ENCODE measurements around the gene CDH22.

The CDH22 gene

DNA sequence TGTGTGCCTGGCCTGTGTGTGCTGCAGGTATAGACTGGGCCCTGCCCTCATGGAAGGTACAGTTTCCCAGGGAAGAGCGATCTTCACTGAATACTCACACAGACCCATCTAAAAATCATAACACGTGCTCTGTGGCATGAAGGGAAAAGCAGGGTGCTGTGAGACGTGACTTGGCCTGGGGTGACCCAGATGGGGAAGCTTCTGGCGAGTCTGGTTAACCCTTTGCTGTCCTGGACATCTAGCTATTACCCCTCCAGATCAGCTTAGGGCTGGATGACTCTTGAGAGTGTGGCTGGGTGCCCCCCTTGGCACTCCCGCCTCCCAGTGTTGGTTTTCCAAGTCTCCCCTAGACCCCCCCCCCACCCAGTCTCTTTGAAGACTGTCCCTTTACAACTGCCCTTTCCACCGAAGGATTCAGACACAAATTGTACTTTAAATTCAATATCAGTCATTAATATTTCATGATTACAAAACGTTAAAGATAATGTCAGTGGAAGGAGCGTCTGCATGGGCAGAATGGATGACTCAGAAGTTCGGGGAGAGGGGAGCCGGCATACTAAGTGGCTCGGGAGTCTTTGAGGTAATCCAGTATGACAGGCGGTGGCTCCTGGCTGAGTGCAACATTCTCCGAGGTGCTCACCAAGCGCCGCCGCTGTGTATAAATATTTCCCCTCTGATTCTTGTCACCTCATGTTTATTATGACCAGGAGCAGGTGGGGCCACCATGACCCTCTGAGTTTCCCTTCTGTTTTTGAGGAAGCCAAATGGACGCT lies 112.8 kb downstream of the CDH22 start:
- DNase-seq (no peak), ATAC-seq (no peak)

DNA sequence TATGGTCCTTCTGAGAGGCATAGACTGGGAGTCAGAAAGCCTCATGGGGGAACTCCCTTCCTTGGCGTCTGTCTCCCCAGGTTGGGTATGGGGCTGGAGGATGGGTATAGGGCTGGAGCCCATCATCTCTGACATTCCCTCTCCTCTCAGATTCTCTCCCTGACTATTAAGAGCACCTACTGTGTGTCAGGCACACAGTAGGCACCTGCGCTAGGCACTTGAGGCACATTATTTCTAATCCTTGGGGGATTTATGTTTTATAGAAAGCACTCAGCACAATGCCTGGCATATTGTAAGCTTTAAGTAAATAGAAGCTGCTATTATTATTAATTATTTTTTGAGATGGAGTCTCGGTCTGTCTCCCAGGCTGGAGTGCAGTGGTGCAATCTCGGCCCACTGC lies 113.9 kb downstream of the CDH22 start:
- DNase-seq (no peak), ATAC-seq (no peak)

DNA sequence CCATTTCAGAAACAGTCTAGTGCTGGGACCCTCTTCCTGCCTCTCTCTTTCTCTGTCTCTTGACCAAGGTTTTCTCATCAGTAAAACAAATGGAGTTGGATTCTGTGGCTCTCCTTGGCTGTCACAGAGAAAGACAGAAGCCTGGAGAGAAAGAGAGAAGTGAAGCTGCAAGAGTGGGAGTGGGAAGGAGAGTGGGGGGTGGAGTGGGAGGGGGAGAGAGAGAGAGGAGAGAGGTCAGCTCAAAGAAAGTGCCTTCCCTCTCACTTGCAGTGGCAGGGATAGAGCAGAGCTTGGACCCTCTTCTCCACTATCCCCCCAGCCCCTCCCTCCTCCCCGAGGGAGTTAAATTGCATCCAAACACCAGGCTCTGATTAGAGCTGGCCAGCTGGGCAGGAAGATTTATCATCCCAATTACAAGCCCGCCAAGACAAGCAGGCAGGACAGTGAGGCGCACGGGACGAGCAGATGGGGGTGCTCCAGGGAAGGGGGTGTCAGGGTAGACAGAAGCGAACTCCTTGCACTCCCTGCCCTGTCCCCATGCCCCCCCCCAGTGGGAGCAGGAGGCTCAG lies 115.8 kb downstream of the CDH22 start:
- ATAC-seq (no peak), DNase-seq (no peak)

DNA sequence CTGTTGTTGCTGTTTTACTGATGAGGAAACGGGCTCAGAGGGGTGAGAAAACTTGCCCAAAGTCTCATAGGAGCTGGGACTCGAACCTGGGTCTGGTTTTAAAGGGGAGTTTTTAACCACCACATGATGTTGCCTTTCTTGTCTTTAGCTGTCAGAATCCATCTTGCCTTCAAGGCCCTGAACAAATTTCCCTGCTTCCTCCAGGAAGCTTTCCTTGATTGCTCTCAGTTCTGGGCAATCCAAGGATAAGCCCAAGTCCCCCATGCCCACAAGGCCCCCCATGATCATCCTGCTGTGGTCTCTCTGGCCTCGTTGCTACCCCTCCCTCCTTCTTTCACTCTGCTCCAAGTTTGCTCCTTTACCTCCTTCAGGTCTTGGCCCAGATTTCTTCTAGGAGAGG lies 116.7 kb downstream of the CDH22 start:
- DNase-seq (no peak), ATAC-seq (no peak)

DNA sequence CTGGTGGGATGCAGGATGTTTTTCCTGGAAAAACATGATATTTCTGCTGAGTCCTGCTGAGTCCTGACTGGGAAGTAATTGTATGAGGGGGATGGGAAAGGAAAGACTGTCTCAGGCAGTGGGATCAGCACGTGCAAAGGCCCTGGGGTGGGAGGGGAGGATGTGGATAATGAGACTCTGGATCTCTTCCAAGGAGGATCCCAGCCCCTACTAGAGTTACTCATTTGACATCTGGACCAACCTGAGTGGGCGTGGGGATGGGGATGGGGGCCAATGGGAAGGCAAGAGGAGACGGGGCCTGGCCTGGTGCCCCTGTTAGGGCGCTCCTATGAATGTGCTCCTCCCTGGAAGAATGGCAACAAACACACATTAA lies 117.1 kb downstream of the CDH22 start:
- ATAC-seq (no peak), DNase-seq (no peak)

DNA sequence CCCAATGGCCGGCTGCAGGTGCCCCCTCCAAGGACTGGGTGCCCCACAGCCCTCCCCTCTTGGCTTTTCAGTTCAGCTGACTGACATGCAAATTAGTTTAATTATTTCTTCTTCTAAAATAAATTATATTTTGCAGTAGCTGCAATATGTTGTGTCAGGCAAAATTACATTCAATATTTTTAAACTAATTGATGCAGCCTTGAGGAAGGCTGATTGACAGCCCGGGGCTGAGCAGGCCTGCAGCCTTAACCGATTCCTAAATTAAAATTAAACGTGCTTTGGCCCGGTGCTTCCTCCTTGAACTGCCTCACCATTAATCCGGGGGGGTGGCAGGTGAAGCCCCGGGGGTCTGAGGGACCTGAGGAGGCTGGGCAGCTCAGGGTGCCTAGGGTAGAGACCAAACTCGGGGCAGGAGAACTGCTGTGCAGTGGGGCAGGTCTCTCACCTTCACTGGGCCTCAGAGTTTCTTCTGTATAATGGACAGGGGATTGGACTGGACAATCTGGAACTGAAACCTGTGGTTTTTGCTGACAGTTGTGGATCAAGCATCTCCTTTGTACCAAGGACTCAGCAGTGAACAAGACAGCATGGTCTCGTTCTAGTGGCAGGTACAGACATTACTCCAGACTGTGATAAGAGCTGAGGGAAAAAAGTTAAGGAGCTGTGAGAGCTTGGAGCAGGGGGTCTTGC lies 117.7 kb downstream of the CDH22 start:
- no peak for DNase-seq
- no peak for ATAC-seq

DNA sequence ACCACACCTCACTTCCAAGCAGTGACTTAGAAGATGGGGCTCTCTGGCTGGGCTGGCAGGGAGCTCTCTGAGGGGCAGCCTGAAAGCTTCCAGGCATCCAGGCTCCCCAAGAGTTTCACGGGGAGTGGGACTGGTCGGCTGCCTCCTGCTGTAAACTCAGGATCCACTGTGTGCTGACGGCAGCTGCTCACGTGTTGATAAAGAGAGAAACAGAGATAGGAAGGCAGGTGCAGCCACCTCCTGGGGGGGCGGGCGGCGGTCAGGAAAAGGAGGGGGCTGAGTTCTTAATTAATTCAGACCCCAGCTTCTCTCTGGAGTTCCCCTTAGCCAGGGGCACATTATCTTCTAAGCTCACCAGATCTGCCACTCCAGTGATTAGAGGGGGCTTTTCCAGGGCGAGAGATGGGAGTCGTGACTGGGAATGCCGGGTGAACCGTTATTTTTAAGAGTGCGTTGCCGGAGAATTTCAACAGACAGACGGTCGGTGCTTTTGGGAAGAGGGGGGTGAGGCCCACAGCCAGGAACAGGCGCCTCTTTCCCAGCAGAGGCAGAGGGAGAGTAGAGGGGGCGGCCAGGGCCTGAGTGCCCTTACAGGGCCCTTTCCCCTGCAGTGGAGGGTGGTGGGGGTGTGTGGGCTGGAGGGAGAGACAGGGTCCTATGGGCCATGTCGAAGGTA lies 119.3 kb downstream of the CDH22 start:
- ATAC-seq (no peak), DNase-seq (no peak)

DNA sequence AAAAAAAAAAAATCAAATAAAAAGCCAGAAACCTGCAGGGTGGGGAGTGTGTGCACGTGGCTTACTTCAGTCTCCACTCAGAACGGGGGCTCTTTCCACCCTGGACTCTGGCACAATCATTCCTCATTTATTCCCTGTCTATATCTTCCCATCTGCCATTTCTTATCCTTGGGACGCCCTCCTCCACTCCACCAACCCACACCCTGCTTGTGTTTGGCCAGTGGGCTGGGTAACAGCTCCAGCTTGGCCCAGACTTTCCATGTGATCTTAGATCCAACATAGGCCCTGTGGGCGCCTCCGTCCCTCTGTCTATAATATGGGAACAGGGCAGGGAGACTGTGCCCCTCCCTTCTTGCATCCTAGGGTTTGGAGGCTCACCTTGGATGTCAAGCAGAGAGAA lies 122.1 kb downstream of the CDH22 start:
- ATAC-seq, result no peak
- no peak for DNase-seq

DNA sequence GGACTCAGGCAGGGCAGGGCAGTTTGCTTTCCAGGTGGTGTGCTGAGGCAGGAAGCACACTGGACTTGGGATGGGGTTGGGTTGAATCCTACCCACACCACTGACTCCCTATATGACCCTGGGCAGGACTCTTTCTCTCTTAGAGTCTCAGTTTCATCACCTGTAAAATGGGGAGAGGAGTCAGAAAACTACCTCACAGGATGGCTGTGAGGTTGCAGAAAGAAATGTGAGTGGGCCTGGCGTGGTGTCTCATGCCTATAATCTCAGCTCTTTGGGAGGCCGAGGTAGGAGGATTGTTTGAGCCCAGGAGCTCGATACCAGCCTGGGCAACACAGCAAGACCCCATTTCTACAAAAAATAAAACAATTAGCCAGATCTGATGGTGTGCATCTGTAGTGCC lies 122.9 kb downstream of the CDH22 start:
- ATAC-seq, result no peak
- no peak for DNase-seq

DNA sequence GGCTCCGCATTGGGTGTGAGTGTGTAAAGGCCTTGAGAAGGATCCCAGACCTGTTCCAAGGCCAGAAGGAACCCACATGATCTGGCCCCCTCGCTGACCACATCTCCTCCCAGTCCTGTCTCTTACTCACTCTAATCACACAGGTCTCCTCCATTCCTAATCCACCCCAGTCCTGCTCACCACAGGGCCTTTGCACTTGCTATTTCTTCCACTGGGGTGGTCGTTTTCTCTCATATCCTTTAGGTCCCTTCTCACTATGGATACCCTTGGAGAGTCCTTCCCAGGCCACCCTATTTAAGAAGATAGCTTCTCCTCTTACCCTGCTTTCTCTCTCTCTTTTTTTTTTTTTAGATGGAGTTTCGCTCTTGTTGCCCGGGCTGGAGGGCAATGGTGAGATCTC lies 124.5 kb downstream of the CDH22 start:
- DNase-seq (no peak), ATAC-seq (no peak)

DNA sequence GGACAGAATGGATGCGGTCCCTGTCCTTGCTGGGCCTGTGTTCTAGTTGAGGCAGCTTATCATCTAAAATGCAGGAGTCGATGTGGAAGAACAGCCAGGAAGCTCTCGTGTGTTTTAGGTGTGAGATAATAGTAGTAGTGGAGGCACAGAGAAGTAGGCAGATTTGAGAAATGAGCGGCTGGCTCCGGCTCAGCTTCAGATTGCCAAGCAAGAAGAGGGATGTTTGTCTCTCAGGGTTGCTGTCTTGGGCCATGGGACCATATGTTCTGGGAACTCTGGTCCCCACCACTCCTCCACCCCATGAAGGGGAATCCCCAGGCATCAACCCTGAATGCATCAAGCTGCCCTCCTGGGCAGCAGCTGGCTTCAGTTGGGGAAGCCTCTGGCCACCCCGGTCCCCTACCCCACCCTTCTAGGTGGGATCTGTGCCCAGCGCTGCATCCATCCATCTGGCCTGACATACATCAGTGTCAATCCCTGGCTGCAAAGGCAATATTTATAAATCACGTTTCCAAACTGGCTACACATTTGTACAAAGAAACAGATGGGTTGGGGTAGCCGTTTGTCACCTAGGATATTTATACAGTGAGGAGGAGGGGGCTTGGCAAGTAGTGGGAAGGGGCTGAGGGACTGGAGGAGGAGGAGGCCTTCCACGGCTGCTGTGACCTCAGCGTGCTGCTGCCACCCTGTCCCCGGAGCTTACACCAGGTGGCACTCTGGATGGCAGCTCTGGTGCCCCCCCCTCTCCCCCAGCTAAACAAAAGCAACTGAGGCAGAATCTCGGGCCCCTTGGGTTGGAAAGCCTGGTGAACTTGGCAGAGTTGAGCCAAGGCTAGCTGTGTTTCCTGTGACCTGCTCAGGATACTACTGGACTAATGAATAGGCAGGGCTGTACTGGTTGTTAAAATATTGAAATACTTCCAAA lies 125.8 kb downstream of the CDH22 start:
- no peak for ATAC-seq
- DNase-seq, result no peak

DNA sequence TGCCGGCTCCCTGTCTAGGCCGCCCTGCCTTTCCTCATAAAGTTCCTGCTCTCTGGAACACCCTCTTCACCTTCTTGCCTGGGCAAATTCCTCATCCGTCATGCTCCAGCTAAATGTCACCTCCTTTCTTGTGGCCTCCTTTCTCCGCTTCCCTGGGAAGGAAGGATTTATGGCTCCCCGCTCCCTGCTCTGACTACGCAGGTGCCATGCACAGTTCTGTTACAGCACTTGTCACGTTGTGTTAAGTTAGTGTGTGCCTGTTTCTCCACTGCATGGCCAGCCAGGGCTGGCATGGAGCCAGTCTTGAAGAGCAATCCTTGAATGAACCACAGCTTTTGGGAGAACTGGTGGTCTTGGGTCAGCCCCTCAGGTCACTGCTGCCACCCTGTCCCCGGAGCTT lies 128.4 kb downstream of the CDH22 start:
- ATAC-seq (no peak), DNase-seq (no peak)

DNA sequence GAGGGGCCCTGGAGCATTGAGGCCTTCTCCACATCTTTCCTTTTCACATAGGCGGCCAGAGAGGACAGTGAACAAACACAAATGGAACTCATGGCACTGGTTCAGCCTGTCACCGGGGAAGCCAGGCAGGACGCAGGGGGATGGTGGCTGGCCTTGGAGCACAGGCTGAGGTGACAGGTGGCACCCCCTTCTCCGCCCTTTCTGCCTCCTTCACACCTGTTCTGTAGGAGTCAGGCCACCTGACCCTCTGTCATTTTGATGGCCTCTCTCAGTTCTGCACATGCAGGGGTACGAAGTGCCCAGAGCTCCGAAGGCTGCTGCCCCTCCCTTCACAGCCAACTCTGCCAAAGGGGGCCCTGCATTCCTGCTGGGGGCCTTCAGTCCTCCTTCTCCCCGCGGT lies 129.4 kb downstream of the CDH22 start:
- DNase-seq, result no peak
- no peak for ATAC-seq

DNA sequence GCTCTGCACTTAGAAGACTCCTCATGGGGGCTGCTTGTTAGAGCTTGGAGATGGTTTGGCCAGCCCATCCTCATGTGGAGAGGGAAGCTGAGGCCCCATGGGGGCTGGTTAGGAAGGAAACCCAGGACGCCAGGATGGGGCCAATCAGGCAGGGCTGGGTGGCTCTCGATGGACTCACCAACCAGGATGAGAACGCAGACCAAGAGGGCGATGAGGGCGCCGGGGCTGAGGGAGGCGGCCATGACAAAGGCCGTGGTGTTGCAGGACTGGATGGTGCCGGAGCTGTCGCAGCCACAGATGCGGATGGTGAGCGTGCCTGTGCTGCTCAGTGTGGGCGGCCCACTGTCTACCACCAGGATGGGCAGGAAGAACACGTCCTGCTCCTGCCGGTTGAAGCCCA lies 130.5 kb downstream of the CDH22 start:
- ATAC-seq, result no peak
- DNase-seq, result no peak

DNA sequence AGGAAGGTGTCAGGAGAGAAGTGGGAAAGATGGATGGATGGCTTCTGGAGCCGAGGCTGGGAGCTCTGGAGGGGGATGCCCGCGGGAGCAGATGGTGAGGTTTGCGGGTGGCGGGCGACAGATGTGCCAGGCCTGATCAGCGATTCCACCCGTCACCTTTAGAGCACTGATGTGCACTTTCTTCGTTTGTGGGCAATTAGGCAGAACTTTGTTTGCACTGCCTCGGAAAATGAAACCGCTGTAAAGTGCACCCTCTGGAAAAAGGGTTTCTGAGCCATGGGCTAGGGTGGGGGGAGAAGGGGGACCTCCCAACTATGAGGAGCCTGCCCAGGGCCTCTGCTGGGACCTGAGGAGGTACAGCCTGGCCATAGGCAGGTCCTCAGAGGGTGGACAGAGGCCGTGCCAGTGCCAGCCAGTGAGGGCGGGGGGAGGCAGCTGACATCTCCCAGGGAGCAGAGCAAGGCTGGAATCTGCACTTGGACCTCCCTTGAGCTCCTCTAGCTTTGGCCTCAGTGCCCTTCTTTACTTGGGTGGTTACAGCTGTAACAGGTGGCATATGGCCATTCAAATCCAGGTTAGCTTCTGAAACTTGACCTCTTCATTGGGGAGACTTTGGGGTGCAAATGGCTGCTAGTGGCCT lies 131.4 kb downstream of the CDH22 start:
- ATAC-seq, result no peak
- no peak for DNase-seq

DNA sequence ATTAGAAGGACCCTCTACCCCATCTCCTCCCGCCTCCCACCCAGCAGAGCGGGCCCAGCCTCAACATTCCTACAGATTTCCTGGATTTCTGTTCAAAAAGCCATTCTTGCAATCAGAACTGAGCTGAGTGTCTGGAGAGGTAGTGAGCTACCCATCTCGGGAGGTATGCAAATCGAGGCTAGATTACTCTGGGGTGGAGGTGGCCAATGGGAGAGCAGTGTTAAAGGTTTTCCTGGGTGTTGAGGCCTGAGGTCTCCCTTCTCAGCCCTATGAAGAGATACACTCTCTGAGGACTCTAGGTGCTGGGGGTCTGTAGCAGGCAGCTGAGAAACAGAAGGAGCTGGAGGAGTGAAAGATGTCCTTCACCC lies 133.2 kb downstream of the CDH22 start:
- no peak for ATAC-seq
- no peak for DNase-seq

DNA sequence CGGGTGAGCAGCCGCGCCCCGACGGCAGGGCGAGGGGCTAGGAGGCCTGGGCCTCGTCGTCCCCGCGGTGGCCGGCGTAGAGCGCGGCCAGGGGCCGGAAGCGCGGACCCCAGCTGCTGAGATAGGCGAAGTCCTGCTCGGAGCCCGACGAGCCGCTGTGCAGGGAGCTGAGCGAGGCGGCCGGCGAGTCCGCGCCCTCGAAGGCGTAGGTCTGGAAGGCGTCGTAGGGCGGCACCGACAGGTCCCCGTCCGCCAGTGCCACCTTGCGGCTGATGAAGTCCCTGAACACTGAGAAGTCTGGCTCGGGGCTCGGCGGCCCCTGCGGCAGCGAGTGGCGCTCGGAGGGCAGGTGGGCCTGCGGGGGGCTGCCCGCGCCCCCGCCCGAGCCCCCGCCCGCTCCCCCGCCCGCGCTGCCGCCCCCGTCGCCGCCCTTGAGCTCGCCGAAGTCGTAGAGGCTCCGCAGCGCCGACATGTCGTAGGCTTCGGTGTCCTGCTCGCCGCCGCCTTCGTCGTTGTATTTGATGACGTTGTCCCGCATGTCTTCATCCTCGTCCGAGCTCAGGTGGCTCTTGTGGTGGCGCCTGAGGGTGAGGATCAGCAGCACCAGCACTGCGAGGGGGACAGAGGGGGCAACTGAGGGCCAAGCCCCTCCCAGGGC lies 133.7 kb downstream of the CDH22 start:
- peak; percentile 83 for DNase-seq
- ATAC-seq, result peak; percentile 84

DNA sequence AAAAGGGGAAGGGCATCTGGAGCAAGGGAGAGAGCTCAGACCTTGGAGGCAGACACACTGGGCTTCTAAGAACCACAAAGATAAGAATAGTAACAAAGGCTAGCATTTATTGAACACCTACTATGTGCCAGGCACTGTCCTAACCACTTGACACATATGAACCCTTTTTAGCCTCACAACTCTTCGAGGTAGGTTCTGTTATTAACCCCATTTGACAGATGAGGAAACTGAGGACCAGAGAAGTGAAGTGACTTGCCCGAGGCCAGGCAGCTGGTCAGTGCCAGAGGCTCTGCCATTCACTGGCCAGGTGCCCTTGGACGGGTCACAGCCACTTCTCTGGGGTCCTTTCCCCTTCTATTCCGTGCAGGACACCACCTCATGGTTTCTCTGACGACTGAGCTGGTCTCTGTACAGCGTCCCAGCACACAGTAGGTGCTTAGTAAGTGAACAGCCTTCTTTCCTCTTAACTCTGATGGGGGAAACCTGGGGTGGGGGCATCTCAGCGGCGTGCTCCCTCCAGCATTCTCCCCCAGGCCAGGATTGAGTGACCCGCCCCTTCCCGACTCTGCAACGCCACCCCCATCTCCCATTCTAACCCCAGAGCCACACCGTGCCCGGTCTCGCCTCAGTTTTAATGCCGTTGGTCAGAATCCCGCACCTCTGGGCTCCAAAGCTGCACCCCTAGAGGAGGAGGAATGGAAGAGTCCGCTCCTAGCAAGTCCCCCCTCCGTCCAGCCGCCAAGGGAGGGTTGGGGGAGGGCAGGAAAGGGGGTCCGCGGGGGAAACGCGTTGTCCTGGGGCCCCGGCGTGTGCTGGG lies 134.4 kb downstream of the CDH22 start:
- no peak for DNase-seq

DNA sequence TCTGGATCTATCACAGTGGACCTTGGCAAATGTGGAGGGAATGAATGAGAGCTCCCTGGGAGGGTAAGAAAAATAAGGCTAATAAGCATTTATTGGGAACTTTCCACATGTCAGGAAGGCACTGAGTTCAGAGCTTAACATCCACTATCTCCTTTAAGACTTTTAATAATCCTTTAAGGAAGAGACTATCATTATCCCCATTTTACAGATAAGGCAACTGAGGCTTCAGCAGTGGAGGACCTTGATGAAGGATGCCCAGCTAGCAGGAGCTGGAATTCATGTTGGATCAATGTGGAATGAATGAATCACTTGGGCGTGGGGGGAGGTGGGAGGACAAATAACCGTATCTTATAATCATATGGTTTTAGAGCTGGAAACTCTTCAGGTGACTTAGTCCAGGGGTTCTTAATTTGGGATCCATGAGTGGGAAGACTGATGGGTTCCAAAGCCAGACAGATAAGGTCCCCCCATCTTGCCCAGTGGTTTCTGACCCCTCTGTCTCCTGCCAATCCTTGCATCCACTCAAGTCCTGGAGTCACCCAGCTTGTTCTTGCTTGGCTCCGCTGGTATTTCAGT lies 135.2 kb downstream of the CDH22 start:
- ATAC-seq (no peak), DNase-seq (no peak)

More for the DNA sequence above, 134.4 kb downstream of the CDH22 start:
- no peak for ATAC-seq

DNA sequence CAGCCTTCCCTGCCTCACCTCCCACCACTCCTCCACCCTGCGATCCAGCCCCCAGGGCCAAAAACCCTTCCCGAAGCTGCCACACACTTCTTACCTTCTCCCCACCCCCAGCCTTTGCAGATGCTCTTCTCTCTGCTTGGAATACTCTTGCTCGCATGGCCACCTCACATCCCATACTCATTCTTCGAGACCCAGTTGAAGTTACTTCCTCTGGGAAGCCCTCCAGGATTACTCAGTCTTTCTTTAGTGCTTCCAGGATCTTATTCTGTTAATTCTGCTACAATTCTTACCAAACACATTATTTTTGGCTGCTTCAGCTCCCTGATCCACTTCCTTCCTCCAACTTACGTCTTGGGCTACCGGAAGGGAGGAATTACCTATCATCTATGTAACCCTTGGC lies 135.8 kb downstream of the CDH22 start:
- ATAC-seq (no peak), DNase-seq (no peak)
